DMS153 (cell line): ENCODE measurements around the gene LMTK3.
A peak's percentile ranks its signal among the peaks of the same experiment; 100 is the strongest.
"Not testable (repeated sequence)": the region's sequence is repeated elsewhere in the genome, so short reads cannot be mapped to it uniquely, and the experiment has no call there.

Source experiments
- DNase-seq: peaks from one replicate; lab custom pipeline; 2025; lab: John Stamatoyannopoulos, UW

The LMTK3 gene

GRCh38 chr19:48506138-48506733 lies 5.4 kb downstream of the LMTK3 start:
- peak; percentile 38 for DNase-seq

- no peak for DNase-seq
Measured at GRCh38 chr19:48502350-48503018, 9.2 kb downstream of the LMTK3 start.

GRCh38 chr19:48501494-48502349 lies 9.9 kb downstream of the LMTK3 start:
- peak; percentile 95 for DNase-seq

GRCh38 chr19:48500830-48501493 lies 10.7 kb downstream of the LMTK3 start:
- DNase-seq: no peak

- no peak for DNase-seq
Measured at GRCh38 chr19:48499316-48500090, 12.1 kb downstream of the LMTK3 start.

- DNase-seq: no peak
Measured at GRCh38 chr19:48498595-48499311, 12.9 kb downstream of the LMTK3 start.

- no peak for DNase-seq
Measured at GRCh38 chr19:48497728-48498594, 13.7 kb downstream of the LMTK3 start.

GRCh38 chr19:48496959-48497727 lies 14.5 kb downstream of the LMTK3 start:
- no peak for DNase-seq

GRCh38 chr19:48495396-48495795 lies 16.2 kb downstream of the LMTK3 start:
- no peak for DNase-seq

GRCh38 chr19:48493718-48494401 lies 17.8 kb downstream of the LMTK3 start:
- no peak for DNase-seq

GRCh38 chr19:48492925-48493717 lies 18.5 kb downstream of the LMTK3 start:
- peak; percentile 99 for DNase-seq

GRCh38 chr19:48491793-48492123 lies 19.9 kb downstream of the LMTK3 start:
- DNase-seq: no peak

GRCh38 chr19:48490981-48491792 lies 20.4 kb downstream of the LMTK3 start:
- peak; percentile 49 for DNase-seq

- peak; percentile 31 for DNase-seq
Measured at GRCh38 chr19:48489608-48490216, 21.9 kb downstream of the LMTK3 start.

- not testable (repeated sequence) for DNase-seq
Measured at GRCh38 chr19:48488478-48488877, 23.2 kb downstream of the LMTK3 start.

GRCh38 chr19:48487948-48488347 lies 23.7 kb downstream of the LMTK3 start:
- DNase-seq: no peak

GRCh38 chr19:48487544-48487943 lies 24.1 kb downstream of the LMTK3 start:
- DNase-seq: no peak
